Panc1 (cell line): ENCODE data around the gene PALM2AKAP2.

Experiments used
- CTCF ChIP-seq: fragments of 450-650 bp; IDR thresholded peaks from 2 replicates; pipeline ENCODE4 v1.5.1; 2017; ENCODE audit warnings: mild to moderate bottlenecking
- POLR2AphosphoS5 ChIP-seq: IDR thresholded peaks from 2 replicates; pipeline ENCODE4 v1.6.1; 2012; ENCODE audit warnings: mild to moderate bottlenecking, low read depth, low read length, moderate library complexity
- REST ChIP-seq, 2 experiments: IDR thresholded peaks; 2 replicates each; pipeline ENCODE4 v1.6.1; 2011 to 2012; ENCODE audit warnings: low read depth in 2 of 2, control low read depth in 1 of 2, low read length in 1 of 2, mild to moderate bottlenecking in 1 of 2, moderate library complexity in 1 of 2; ENCODE audit not compliant: insufficient read depth in 1 of 2
- SIN3A ChIP-seq: IDR thresholded peaks from 2 replicates; pipeline ENCODE4 v1.6.1; 2012; ENCODE audit warnings: low read depth, mild to moderate bottlenecking, low read length, moderate library complexity, borderline replicate concordance; ENCODE audit not compliant: insufficient read depth
- TCF7L2 ChIP-seq: IDR thresholded peaks from 2 replicates; pipeline ENCODE4 v1.6.1; 2011; ENCODE audit warnings: mild to moderate bottlenecking, low read depth, low read length, inconsistent platforms

- no peak for TF ChIP-seq POLR2AphosphoS5
- no peak for TF ChIP-seq CTCF
- TF ChIP-seq TCF7L2: no peak
- no peak for TF ChIP-seq REST (IDR thresholded peaks at IDR 0.05; ENCODE audit: insufficient read depth in 1 of 2, low read depth in 2 of 2, low read length in 1 of 2)
- TF ChIP-seq SIN3A: no peak
Measured at GRCh38 chr9:109776391-109776790, 3.6 kb upstream of the PALM2AKAP2 start.
